SW 1271 (cell line): ENCODE data around the gene ABLIM2.

Source experiments
- DNase-seq, 2 experiments: peaks; one replicate each; lab custom pipeline; 2025; lab: John Stamatoyannopoulos, UW

Gene ABLIM2

GRCh38 chr4:8000721-8001491 lies 157.7 kb downstream of the ABLIM2 start:
- DNase-seq: no peak

- no peak for DNase-seq
These were observed 158.4 kb downstream of the ABLIM2 start for GRCh38 chr4:8000247-8000646.

GRCh38 chr4:7999695-8000094 lies 158.9 kb downstream of the ABLIM2 start:
- DNase-seq: no peak

GRCh38 chr4:7999279-7999678 lies 159.3 kb downstream of the ABLIM2 start:
- DNase-seq: no peak

GRCh38 chr4:7998447-7998846 lies 160.2 kb downstream of the ABLIM2 start:
- no peak for DNase-seq

GRCh38 chr4:7995866-7996265 lies 162.7 kb downstream of the ABLIM2 start:
- no peak for DNase-seq

- no peak for DNase-seq
These were observed 163.5 kb downstream of the ABLIM2 start for GRCh38 chr4:7995135-7995534.

- no peak for DNase-seq
These were observed 164.9 kb downstream of the ABLIM2 start for GRCh38 chr4:7993671-7994070.

GRCh38 chr4:7992846-7993245 lies 165.8 kb downstream of the ABLIM2 start:
- DNase-seq: no peak

- no peak for DNase-seq
These were observed 167.7 kb downstream of the ABLIM2 start for GRCh38 chr4:7990807-7991459.

- DNase-seq: no peak
These were observed 169.0 kb downstream of the ABLIM2 start for GRCh38 chr4:7989654-7990053.

GRCh38 chr4:7988437-7988836 lies 170.2 kb downstream of the ABLIM2 start:
- no peak for DNase-seq

- peak; percentile 42 to 61 for DNase-seq
These were observed 171.2 kb downstream of the ABLIM2 start for GRCh38 chr4:7987148-7987989.

- DNase-seq: no peak
These were observed 172.6 kb downstream of the ABLIM2 start for GRCh38 chr4:7985891-7986441.

GRCh38 chr4:7985072-7985471 lies 173.5 kb downstream of the ABLIM2 start:
- DNase-seq: no peak

- no peak for DNase-seq
These were observed 174.2 kb downstream of the ABLIM2 start for GRCh38 chr4:7984286-7984925.

- no peak for DNase-seq
These were observed 175.3 kb downstream of the ABLIM2 start for GRCh38 chr4:7983296-7983695.

- no peak for DNase-seq
These were observed 176.7 kb downstream of the ABLIM2 start for GRCh38 chr4:7981738-7982394.

- DNase-seq: no peak
These were observed 178.6 kb downstream of the ABLIM2 start for GRCh38 chr4:7980036-7980435.

- DNase-seq: no peak
These were observed 179.0 kb downstream of the ABLIM2 start for GRCh38 chr4:7979652-7979968.

- DNase-seq: no peak
These were observed 179.5 kb downstream of the ABLIM2 start for GRCh38 chr4:7978907-7979651.
